GM13976 (cell line): ENCODE measurements around the gene EIF2AK3.

ENCODE experiments used
- DNase-seq: peaks from one replicate; pipeline ENCODE4 v3.0.0; 2012; ENCODE audit warnings: low spot score
- CTCF ChIP-seq: IDR thresholded peaks from 2 replicates; pipeline ENCODE4 v1.5.1; 2012; ENCODE audit warnings: borderline replicate concordance, mild to moderate bottlenecking; ENCODE audit not compliant: insufficient read depth; ENCODE audit errors: extremely low read depth, missing control alignments, control extremely low read depth
- in situ Hi-C: fragments of 300-500 bp; cut with MboI; formaldehyde crosslinking; loops from one replicate; pipeline ENCODE4 v1.12.0; 2022; ENCODE audit warnings: low sequenced_read_pairs, mixed read lengths, inconsistent platforms; ENCODE audit not compliant: unreplicated experiment

EIF2AK3 gene

GRCh38 chr2:88614497-88615157 is 12.6 kb downstream of the EIF2AK3 start:
- TF ChIP-seq CTCF: no peak
- DNase-seq: peak; percentile 35
- in situ Hi-C loops: no loop called here

DNA sequence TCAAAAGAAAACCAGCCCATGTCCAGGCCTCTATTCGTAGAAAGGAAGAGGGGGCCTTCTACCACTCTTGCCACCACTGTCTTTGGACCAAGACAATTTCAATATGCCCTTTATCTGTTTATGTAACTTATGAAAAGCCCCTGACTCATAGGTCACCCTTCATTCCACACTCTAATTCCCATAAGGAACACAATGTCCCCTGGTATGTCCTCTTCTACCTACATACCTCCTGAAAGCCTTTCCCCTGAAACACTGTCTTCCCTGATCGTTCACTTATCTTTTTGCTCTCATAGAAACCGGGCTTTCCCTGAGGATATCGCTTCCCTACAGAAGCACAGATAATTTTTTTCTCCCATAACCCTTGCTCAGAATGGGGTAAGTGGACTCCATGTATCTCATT is 13.3 kb downstream of the EIF2AK3 start:
- in situ Hi-C loops: no loop called here
- no peak for TF ChIP-seq CTCF
- DNase-seq: no peak

DNA sequence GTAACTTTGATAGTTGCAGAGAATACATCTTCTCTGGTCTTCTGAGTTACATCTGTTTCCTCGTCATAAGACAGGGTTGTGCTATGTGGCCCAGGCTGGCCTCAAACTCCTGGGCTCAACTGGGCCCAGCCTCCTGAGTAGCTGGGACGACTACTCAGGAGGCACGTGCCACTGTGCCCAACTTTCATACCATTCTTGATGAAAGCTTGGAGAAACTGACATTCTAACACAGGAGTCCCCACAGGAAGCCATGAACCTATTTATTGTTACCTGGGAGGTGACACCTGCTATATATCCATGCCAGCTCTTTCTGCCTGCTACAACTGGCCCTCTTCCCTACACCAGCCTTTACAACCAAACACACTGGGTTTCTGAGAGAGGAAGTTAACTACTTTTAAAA is 19.1 kb downstream of the EIF2AK3 start:
- no peak for DNase-seq
- in situ Hi-C loops: no loop called here
- no peak for TF ChIP-seq CTCF

GRCh38 chr2:88607416-88607815 is 19.8 kb downstream of the EIF2AK3 start:
- in situ Hi-C loops: no loop called here
- DNase-seq: no peak
- TF ChIP-seq CTCF: no peak

GRCh38 chr2:88606371-88607030 is 20.8 kb downstream of the EIF2AK3 start:
- peak; percentile 41 for DNase-seq
- no peak for TF ChIP-seq CTCF
- in situ Hi-C loops: no loop called here

DNA sequence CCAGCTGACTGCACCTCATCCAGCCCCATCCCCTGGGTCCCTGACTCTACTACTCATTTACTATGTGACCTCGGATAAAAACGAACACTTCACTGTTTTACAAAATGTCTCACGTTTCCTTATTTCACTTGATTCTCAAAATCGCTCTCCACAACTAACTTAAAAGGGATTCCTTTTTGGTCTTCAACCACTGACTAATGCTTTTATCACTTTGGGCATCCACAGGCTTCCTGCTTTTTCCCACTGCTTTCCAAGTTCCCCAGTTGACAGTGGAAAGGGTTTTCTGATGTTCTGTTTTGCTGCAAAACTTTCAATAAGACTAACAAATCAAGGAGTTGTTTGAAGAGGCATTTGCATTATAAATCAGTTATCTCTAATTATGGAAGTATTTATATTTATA is 24.1 kb downstream of the EIF2AK3 start:
- DNase-seq: no peak
- TF ChIP-seq CTCF: no peak
- in situ Hi-C loops: no loop called here
